GM18499 (cell line): ENCODE results near the gene YPEL3.
"Not testable (repeated sequence)": the region's sequence is repeated elsewhere in the genome, so short reads cannot be mapped to it uniquely, and the experiment has no call there.

ENCODE experiments used
- ATAC-seq: cut with Tn5 transposase; IDR thresholded peaks from one replicate; pipeline ENCODE4 v1.9.1; 2021; ENCODE audit warnings: moderate number of reproducible peaks; ENCODE audit not compliant: insufficient read depth, unreplicated experiment

Gene YPEL3, protein sequence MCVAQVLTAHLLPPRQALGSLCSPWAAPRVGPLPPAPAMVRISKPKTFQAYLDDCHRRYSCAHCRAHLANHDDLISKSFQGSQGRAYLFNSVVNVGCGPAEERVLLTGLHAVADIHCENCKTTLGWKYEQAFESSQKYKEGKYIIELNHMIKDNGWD

DNA sequence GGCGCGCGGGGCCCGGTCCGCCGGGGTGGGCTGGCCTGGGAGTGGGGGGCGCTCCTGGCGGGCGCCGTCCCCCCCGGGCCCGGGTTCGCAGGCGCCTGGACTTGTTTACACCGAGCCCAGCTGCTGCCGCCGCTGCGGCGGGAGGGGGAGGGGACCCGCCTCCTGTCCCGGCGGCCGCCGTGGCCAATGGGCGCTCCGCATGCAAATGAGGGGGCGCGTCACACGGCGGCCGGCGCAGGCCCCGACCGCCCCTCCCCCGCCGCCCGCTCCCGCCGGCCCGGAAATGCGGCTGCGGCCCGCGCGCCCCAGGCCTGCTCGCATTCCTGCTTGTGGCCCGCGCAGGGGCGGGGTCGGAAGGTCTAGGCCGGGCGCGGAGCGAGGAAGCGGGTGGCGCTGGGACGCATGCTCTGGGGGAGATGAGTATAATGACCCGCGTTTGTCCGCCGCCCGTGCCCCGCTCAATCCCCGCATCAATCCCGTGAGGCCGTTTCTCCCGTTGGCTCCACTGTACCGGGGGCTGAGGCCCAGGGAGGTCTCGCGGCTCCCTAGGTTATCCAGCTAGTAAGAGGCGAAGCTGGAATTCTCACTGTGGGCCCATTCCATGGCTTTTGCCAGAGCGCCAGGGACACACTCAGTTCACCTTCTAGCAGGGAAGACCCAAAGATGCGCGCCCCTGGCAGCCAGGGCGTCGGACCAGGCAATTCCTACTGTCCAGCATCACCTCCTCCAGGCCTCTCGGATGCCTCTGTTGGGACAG lies at the start of gene YPEL3:
TSS of gene YPEL3 (minus strand) at position 109 of the 757 bp plus-strand sequence. CDS start 731 bp downstream, outside the sequence.
- ATAC-seq: no peak

DNA sequence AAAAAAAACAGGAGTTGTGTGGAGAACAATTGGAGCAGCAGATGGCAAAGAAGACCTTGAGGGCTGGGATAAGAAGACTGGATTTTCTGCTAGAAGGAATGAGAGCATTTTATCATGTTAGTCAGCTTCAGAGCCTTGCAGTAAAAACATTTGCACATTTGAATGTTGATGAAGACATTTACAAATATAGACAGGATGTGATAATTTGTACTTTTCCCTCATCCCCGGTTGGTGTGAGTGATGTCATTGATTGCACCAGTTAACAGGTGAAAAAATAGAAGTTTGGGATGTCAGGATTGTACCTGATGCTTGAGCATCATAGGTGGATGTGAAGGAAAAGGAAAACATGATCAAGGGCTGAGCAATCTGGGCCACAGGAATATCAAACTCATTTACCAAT lies 49.6 kb upstream of the YPEL3 start:
- no peak for ATAC-seq

DNA sequence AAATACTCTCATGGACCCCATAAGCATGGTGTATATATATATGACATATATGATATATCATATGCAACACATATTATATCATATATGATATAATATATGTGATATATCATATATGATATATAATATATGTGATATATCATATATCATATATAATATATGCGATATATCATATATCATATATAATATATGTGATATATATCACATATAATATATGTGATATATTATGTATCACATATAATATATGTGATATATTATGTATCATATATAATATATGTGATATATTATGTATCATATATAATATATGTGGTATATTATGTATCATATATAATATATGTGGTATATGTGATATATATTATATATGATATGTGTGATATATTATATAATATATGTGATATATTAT lies 48.9 kb upstream of the YPEL3 start:
- no peak for ATAC-seq

DNA sequence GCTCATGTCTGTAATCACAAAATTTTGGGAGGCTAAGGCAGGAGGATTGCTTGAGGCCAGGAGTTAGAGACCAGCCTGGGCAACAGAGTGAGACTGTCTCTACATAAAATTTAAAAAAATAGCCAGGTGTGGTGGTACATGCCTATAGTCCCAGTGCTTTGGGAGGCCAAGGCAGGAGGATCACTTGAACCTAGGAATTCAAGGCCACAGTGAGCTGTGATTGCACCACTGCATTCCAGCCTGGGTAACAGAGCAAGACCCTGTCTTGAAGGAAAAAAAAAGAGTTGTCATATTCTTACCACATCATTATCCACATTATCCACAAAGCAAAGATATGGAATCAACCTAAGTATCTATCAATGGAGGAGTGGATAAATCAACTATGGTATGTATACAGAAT lies 48.0 kb upstream of the YPEL3 start:
- ATAC-seq: no peak

DNA sequence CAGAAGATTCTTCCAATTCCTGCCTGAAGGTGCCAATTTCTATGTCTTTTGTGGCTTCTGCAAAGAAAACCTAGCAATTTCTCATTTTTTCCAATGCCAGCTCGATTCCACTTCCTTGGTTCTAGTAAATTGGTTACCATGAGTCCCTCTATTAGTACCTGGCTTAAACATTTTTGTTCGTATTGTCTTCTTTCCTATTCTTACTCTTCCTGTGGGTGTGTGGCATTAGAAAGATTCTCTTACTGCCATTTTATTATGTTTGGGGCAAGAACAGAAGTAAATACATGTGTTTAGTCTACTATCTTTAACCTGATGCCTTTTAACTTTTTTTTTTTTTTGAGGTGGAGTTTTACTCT lies 47.3 kb upstream of the YPEL3 start:
- ATAC-seq: no peak

DNA sequence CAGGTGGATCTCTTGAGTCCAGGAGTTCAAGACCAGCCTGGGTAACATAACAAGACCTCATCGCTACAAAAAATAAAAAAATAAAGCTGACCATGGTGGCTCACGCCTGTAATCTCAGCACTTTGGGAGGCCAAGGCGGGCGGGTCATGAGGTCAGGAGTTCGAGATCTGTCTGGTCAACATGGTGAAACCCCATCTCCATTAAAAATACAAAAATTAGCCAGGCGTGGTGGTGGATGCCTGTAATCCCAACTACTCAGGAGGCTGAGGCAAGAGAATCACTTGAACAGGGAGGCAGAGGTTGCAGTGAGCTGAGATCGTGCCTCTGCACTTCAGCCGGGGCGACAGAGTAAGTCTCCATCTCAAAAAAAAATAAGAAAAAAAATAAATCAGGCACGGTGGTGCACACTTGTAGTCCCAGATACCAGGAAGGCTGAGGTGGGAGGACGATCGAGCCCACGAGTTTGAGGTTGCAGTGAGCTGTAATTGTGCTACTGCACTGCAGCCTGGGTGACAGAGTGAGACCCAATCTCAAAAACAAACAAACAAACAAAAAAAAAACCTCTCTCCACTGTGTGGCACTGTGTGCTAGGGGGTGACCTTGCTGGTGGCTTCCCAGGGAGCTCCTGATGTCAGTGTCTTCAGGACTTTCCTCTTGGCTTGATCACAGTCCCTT lies 46.8 kb upstream of the YPEL3 start:
- ATAC-seq: no peak

DNA sequence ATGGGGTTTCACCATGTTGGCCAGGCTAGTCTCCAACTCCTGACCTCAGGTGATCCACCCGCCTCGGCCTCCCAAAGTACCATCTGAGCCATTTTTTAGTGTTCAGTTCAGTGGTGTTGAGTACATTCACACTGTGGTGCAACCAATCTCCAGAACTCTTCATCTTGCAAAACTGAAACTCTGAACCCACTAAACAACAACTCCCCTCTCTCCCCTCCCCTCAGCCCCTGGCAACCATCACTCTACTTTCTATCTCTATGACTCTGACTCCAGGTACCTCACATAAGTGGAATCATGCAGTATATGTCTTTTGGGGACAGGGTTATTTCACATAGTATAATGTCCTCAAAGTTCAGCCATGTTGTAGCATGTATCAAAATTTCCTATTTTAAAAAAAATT lies 45.7 kb upstream of the YPEL3 start:
- no peak for ATAC-seq

DNA sequence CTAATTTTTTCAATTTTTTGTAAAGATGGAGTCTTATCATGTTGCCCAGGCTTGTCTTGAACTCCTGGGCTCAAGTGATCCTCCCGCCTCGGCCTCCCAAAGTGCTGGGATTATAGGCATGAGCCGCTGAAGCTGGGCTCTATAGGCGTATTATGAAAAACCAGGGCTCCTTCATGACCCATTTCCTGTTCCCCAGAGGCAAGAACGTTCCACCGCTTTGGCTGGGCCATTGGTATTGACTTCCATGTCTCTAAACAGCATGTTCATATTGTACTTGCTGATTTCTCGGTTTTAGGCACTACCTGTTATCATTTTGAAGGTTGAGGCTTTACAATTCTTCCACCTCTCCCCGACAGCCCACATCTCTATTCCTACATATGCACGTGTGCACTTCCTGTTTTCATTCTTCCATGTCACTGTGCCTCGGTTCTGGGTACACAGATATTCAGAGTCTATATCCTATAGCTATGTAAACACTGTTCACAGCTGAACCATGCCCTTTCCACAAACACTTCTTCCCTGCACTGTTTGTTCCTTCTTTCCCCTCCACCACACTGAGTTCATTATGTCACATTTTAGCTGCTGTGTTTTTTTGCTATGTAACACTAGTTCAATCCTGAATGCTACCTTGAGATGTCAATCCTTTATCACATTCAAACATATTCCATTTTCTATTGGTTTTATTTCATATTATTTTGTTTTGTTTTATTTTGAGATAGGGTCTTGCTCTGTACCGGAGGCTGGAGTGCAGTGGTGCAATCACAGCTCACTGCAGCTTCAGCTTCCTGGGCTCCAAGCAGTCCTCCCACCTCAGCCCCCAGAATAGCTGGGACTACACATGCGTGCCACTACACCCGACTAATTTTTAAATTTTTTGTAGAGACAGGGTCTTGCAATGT lies 43.8 kb upstream of the YPEL3 start:
- no peak for ATAC-seq

DNA sequence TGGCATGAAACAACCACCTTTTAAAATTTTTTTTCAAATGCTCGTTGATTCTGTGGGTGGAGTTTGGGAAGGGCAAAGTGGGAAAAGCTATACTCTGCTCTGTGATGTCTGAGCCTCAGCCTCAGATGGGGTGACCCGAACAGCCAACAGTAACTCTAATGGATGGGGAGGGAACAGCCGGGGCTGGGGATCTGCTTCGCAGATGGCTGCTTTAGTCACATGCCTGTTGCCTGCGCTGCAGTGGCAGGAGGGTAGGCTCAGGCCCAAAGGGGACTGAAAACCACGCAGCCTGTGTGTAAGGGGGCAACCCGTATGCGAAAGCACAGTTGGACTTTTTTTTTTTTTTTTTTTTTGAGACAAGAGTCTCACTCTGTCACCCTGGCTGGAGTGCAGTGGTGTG lies 41.9 kb upstream of the YPEL3 start:
- no peak for ATAC-seq

DNA sequence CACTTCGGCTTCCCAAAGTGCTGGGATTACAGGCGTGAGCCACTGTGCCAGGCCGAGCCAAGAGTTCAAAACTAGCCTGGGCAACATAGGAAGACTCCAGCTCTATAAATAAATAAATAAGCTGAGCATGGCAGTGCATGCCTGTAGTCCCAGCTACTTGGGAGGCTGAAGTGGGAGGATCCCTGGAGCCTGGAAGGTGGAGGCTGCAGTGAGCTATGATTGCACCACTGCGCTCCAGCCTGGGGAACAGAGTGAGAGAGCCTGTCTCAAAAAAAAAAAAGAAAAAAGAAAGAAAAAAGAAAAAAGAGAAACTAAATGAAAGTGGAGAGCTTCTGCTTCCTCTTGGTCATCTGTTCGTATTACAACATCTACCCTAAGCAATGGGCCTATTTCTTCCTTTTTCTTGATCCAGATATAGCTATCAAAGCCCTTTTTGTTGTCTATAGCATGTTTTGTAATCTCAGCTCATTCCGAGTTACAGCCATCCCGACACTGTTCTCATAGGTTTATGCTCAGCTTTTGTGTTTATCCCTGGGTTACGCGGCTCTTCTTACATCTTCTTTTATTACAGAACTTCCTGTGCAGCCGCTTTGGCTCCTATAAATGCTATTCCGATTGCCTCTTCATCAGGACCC lies 41.1 kb upstream of the YPEL3 start:
- no peak for ATAC-seq

DNA sequence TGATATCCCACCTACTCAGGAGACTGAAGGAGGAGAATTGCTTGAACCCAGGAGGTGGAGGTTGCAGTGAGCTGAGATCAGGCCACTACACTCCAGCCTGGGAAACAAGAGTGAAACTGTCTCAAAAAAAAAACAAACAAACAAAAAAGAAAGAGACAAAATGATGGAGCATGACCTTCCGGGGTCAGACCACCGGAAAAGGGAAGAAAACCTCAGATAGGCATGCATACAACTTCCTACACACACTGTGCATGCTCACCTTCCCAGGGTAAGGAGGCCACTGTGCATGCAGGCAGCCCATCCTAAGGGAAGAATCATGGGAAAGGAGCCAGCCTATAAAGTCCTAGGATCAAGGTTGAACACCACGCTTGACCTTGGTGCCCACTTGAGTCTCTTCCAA lies 36.6 kb upstream of the YPEL3 start:
- ATAC-seq: no peak

DNA sequence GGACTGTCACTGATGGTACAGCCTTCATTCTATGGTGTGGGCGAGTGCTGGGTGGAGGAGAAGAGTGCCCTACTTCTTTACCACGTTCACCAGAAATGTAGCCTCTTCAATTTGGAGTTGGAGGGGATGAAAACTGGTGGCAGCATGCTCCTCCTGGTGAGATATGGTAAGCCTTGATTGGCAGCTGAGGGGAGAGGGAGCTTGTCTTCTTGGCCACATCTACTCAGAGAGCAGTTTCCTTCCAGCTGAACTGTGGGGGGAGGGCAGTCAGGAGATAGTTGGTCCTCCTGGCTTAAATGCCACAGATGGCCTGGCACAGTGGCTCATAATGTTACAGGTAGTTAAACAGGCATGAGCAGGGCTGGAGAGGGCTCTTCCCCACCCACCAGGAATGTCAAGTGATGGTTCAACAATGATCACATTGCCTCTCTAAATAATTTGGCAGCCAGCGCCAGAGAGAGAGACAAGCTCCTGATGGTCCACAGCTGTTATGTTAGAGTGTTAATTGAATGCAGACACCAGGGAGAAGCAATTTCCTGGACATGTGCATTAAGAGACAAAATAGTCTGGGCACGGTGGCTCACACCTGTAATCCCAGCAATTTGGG lies 36.0 kb upstream of the YPEL3 start:
- ATAC-seq: no peak

DNA sequence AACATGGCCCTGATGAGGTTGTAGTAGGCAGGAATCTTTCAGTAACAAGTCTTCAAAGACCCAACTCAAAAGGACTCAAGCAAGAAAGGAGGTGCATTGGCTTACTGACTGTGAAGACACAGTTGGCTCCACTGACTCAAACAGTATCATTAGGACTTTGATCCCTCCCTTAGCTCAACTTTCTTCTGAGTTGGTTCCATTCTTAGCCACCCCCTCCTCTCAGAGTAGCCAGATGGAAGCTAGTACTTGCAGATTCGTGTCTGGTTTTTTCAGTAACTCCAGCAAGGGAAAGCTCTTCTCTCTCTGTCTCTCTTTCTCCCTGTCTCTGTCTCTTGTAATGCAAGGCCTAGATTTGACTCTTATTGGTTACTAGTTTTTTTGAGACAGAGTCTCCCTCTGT lies 32.0 kb upstream of the YPEL3 start:
- no peak for ATAC-seq

DNA sequence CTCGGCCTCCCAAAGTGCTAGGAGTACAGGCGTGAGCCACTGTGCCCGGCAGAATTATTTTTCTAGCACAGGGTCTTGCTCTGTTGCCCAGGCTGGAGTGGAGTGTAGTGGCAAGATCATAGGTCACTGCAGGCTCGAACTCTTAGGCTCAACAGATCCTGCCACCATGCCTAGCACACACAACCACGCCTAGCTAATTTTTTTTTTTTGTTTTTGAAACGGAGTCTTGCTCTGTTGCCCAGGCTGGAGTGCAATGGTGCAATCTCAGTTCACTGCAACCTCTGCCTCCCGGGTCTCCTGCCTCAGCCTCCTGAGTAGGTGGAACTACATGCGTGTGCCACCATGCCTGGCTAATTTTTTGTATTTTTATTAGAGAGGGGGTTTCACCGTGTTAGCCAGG lies 29.7 kb upstream of the YPEL3 start:
- ATAC-seq: not testable (repeated sequence)

DNA sequence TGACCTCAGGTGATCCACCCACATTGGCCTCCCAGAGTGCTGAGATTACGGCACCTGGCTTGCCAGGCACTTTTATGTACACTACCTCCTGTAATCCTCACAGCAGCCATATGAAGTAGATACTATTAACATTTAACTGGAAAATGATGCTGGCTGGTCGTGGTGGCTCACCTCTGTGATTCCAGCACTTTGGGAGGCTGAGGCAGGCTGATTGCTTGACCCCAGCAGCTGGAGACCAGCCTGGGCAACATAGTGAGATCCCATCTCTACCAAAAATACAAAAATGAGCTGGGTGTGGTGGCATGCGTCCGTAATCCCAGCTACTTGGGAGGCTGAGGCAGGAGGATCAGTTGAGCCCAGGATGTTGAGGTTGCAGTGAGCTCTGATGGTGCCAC lies 29.0 kb upstream of the YPEL3 start:
- ATAC-seq: no peak

DNA sequence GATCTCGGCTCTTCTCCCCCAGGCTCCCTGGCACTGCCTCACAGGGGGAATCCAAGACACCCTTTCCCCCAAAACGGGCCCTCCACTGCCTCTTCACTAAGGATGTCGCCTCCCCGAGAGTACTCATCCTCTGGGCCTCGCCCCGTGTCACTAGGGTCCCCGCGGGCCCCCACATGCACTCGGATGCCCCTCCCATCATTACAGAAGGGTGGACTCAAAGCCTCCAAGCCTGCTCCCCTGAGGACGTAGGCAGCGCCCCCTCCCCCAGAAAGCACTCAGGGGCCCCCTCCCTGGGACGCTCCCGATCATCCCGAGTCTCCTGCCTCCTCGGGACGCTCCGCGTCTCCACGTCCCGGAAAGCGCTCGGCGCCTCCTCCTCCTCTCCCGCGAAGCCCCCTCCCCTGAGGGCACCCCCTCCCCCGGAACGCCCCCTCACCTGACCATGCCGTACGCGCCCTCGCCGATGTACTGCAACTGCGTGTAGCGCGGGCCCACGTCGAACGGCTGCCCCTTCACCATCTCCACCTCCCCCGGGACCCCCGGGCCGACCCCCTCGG lies 26.7 kb upstream of the YPEL3 start:
- no peak for ATAC-seq

DNA sequence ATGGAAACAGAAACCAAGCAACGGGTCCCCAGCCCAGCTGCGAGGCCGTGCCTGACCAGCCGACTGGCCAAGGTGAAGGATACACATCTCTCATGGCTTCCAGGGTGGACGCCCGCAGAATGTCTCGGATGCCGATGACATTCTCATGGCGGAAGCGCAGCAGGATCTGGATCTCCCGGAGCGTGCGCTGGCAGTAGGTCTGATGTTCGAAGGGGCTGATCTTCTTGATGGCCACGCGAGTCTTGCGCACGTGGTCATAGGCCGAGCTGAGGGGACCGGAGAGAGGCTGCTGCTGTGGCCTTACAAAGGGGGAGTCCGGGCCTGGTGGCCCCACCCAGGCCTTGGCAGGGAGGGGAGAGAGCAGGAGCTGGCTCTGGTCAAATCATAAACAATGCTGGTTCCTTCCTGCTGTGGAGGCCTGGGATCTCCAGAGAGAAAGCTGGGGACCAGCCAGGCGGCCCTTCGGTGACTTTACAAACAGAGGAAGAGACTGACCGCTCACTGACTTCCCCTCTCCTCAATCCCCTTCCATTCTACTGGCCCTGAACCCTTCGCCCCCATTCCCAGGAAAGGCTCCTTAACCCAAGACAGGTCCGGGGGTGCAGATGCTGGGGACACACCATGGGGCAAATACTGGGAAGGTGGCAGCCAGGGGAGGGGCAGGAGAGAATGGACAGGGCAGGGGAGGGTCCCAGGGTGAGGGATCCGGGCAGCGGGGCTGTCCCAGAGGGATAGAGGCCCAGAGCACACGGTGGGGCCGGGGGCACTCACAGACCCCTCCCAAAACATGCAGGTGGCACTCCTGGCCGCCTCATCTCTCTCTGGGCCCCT lies 25.9 kb upstream of the YPEL3 start:
- no peak for ATAC-seq

DNA sequence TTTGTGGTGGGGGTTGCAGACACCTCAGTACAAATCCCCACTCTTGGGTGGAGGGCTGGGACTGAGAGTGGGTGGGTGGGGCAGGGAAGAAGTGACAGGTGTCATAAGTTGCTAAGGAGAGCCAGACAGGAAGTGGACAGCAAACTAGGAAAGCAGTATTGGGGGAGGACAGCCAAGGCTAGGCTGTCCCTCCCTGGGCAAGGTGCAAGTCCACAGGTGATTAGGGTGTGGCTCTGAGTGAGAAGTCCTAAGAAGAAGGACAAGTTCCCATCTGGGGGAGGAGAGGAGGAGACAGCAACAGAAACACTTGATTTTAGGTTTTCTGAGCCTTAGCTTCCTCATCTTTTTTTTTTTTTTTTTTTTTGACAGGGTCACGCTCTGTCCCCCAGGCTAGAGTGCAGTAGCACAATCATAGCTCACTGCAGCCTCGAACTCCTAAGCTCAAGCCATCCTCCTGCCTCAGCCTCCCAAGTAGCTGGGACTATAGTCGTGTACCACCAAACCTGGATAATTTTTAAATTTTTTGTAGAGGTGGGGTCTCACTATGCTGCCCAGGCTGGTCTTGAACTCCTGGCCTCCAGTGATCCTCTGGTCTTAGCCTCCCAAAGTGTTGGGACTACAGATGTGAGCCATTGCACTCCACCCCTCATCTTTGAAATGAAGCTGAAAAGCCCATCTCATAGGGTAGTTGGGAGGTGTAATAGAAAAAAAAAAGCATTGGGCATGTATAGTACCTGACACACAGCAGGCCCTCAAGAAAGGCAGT lies 24.5 kb upstream of the YPEL3 start:
- ATAC-seq: no peak
